ENCODE results near the gene XRCC1.

The XRCC1 gene

GRCh38 chr19:43584484-43584883 lies 9.2 kb upstream of the XRCC1 start:
- no peak overlapping the region for H3K4me3 ChIP-seq (ENCODE audit: low read depth, low read length)
- no peak for TF ChIP-seq CTCF (IDR thresholded peaks at IDR 0.05; ENCODE audit: low read depth, low read length)

GRCh38 chr19:43582495-43582894 lies 7.2 kb upstream of the XRCC1 start:
- no peak for TF ChIP-seq CTCF (IDR thresholded peaks at IDR 0.05; ENCODE audit: low read depth, low read length)
- H3K4me3 ChIP-seq (ENCODE audit: low read depth, low read length), result no peak overlapping the region

GRCh38 chr19:43581467-43581866 lies 6.1 kb upstream of the XRCC1 start:
- TF ChIP-seq CTCF (IDR thresholded peaks at IDR 0.05; ENCODE audit: low read depth, low read length), result no peak
- no peak overlapping the region for H3K4me3 ChIP-seq (ENCODE audit: low read depth, low read length)

- TF ChIP-seq CTCF (IDR thresholded peaks at IDR 0.05; ENCODE audit: low read depth, low read length), result no peak
- no peak overlapping the region for H3K4me3 ChIP-seq (ENCODE audit: low read depth, low read length)
Observed at GRCh38 chr19:43578787-43579186, 3.5 kb upstream of the XRCC1 start.

GRCh38 chr19:43575955-43576878 lies 890 bp upstream of the XRCC1 start:
- no peak for TF ChIP-seq CTCF (IDR thresholded peaks at IDR 0.05; ENCODE audit: low read depth, low read length)
- H3K4me3 ChIP-seq (ENCODE audit: low read depth, low read length), result peak overlapping the region; percentile 95

- peak overlapping the region; percentile 95 for H3K4me3 ChIP-seq (ENCODE audit: low read depth, low read length)
- no peak for TF ChIP-seq CTCF (IDR thresholded peaks at IDR 0.05; ENCODE audit: low read depth, low read length)
Observed at GRCh38 chr19:43574424-43575155, 737 bp downstream of the XRCC1 start.

- TF ChIP-seq CTCF (IDR thresholded peaks at IDR 0.05; ENCODE audit: low read depth, low read length), result no peak
- no peak overlapping the region for H3K4me3 ChIP-seq (ENCODE audit: low read depth, low read length)
Observed at GRCh38 chr19:43572171-43572588, 3.1 kb downstream of the XRCC1 start.
